DMS153 treated with DMSO at 0.1 percent for 48 hours (cell line): Measurements from ENCODE around the gene ATG9B.

Source experiments
- DNase-seq: peaks from one replicate; lab custom pipeline; 2025; ENCODE audit not compliant: unreplicated experiment; lab: John Stamatoyannopoulos, UW

Gene ATG9B

GRCh38 chr7:151001546-151001945, 22.7 kb downstream of the ATG9B start:
- no peak for DNase-seq

- DNase-seq, result no peak
Measured at GRCh38 chr7:151000897-151001495, 23.3 kb downstream of the ATG9B start.

GRCh38 chr7:150999497-151000230, 24.6 kb downstream of the ATG9B start:
- no peak for DNase-seq

- DNase-seq, result no peak
Measured at GRCh38 chr7:150999001-150999400, 25.3 kb downstream of the ATG9B start.

- no peak for DNase-seq
Measured at GRCh38 chr7:150998341-150998740, 26.0 kb downstream of the ATG9B start.

- DNase-seq, result no peak
Measured at GRCh38 chr7:150997817-150998216, 26.5 kb downstream of the ATG9B start.

GRCh38 chr7:150997075-150997511, 27.2 kb downstream of the ATG9B start:
- no peak for DNase-seq

GRCh38 chr7:150996376-150997074, 27.8 kb downstream of the ATG9B start:
- DNase-seq, result no peak

- DNase-seq, result no peak
Measured at GRCh38 chr7:150994838-150995510, 29.3 kb downstream of the ATG9B start.

GRCh38 chr7:150994141-150994837, 30.0 kb downstream of the ATG9B start:
- no peak for DNase-seq

GRCh38 chr7:150993511-150993910, 30.8 kb downstream of the ATG9B start:
- no peak for DNase-seq

GRCh38 chr7:150992833-150993302, 31.4 kb downstream of the ATG9B start:
- DNase-seq, result no peak

GRCh38 chr7:150992051-150992640, 32.1 kb downstream of the ATG9B start:
- no peak for DNase-seq

GRCh38 chr7:150990416-150991186, 33.7 kb downstream of the ATG9B start, which contains the start of gene NOS3:
TSS of gene NOS3 (plus strand) at chr7:150991017. CDS start at chr7:150993804, 2,787 bp downstream.
- DNase-seq, result no peak

GRCh38 chr7:150989456-150989855, 34.8 kb downstream of the ATG9B start:
- DNase-seq, result no peak

- DNase-seq, result peak; percentile 58
Measured at GRCh38 chr7:150988230-150989226, 35.8 kb downstream of the ATG9B start.

GRCh38 chr7:150986556-150986955, 37.7 kb downstream of the ATG9B start:
- DNase-seq, result no peak

GRCh38 chr7:150986099-150986512, 38.2 kb downstream of the ATG9B start:
- peak; percentile 67 for DNase-seq
